ENCODE data around the gene TRPV5.

Gene TRPV5

DNA sequence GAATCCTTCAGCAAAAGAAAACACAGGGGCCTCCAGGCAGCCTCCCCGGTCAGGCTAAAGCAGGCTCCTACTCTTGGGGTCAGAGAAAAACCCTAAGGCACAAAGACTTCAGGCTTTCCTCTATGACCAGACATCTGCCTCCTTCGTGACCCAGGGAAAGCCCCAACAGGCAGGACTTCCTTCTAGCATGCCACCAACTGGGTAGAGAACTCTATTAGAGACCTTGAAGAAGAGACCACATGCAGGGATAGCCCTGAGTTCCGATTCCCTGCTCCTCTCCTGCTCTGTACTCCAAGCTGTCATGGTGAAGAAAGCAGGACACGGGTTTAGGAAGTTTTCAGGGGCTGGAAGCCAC is 49.3 kb downstream of the TRPV5 start:
- no peak for FAIRE-seq

DNA sequence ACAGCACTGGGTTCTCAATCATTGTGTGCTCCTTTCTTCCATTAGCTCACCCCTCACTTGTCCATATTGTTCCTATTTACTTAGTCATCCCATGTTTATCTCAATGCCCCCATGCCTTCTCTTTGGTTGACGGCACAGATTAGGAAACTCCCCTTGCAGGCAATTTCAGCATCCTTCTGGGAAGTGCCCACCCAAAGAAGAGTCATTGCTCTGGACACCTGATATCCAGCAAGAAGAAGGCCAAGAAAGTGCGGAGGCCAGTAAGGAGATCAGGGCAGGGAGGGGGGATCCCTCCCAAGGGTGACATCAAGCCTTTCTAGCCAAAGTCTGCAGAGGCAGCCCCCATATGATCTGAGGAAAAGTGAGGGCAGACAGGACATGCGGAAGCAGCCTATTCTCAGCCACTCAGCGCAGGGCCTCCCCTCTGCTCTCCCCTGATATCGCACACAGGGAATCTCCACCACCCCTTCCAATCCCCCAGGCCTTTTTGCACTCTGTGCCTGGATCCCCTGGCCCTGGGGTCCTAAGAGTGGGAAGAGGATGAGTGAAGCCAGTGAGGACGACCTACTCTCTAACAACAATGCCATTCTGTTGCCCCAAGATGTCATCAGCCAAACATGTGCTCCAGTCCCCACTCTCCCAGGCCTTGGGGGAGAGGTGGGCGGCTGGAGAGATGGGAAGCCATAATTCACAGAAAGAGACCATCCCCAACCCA is 49.8 kb downstream of the TRPV5 start:
- FAIRE-seq = no peak

DNA sequence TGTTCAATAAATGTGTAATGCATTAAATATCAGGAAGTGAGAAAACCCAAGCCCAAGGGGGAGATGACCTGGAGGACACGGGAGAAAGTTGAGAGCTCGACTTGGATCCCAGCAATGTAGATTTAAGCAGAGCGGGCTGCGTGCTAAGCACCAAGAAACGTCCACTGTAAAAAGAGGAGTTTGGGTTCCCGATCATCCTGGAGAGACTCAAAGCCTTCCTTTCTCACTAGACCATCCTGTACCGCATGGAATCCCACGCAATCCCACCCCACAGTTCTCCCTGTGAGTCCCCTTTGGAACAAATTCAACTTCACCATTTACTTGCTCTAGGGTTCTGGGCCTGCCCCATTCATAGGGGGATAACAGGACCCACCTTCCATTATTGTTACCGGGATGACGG is 50.4 kb downstream of the TRPV5 start:
- FAIRE-seq = no peak

DNA sequence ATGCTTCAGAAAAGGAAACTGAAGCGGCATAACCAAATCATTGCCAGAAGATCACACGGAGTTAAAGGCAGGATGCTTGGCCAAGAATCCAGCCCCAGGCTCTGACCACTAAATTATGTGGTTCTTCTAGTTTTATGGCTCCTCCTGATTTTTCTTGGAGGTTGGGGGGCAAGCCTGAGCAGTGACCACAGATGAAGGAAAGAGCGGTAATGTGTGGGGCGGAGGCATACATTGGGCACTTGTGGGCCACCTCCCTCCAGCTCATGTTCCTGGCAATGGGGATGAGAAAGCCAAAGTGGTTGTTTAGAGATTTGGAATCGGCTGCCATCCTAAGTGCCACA is 51.2 kb downstream of the TRPV5 start:
- no peak for FAIRE-seq

DNA sequence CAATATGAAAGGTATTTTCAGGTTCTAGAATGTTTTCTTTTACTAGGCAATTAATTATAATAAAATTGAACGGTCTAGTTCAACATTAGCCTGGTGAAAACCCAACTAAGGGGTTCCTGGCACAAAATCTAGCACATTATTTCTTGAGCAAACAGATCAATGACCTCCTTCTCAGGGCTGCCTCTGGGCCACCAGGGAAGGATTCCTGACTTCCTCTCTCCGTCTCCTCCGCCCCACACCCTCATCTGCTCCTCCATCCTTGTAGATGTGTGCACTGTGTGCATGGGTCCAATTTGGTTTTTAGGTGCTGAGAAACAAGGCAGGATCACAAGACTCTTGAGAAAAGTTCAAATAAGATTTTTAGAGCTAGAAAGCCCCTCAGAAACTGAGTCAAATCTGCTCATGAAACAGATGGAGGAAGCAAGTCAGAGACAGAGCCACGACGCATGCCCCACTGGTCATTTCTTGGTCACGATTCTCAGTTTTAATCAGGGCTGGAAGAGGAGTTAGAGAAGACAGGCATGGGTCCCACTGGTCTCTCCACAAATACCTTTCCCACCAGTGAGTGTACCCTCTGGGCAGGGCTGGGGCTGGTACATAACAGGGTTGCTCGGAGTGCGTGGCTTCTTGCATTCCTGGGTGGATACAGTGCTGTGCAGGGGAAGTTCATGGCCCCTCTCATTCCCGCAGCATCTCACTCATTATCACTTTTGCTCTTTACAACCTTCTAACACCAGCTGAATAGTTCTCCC is 51.8 kb downstream of the TRPV5 start:
- no peak for FAIRE-seq

DNA sequence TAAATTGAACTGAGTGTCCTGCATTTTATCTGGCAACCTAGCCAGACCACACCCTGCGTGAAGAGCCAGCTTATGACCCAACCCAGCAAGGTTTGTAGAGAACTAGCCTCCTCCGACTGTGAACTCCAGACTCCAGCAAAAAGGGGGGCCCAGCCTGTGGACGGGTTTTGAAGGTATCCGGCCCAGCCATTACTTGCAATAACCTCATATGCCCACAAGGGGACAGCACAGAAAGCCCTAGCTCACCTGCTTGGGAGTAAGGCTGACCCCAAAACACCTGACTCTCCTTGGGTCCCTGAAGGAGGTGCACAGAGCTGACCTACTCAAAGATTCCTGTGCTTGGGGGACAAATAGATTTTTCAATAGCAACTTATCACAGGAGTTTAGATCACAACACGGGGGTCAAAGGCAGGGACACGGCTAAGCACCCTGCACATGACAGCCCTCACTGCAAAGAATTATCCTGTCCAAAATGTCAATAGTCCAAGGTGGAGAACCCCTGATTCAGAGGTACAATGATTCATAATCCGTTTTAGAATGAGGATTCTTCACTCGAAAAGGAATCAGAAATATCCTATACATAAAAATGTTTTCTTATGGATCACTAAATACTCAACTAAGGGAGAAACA is 52.6 kb downstream of the TRPV5 start:
- no peak for FAIRE-seq

DNA sequence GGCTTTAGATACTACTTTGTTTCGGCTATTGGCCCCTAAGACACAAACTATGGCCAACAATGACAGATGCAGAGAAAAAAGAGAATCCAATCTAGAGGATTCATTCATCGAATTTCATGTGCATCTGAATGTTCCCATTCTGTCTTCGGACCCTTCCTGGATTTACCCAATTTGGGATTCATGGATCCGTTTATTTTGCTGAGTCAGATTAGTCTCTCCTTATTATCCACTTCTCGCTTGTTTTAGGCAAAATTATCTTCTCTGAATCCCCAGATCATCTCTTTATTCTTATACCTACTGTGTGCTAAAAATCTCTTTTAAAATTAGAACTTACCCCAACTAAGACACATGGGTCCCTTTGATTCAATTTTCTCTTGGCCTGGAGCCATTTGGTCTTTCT is 54.5 kb downstream of the TRPV5 start:
- FAIRE-seq = no peak

DNA sequence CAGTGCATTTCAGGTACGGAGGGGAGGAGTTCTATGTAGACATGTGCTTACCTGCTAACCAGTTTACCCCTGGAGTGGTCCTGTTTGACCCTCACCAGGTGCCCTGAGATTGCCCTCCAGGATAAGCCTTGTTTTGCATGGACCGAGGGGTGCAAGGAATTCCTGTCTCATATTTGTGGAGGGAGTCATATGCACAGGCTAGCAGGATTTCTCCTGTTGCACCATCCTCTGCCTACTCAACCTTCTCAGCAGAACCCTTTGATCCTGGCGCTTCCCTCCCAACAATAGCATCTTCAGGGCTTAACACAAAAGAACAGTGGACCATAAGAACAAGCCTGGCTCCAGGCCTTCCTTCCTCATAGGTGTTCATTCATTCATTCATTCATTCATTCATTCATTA is 55.2 kb downstream of the TRPV5 start:
- FAIRE-seq = no peak

DNA sequence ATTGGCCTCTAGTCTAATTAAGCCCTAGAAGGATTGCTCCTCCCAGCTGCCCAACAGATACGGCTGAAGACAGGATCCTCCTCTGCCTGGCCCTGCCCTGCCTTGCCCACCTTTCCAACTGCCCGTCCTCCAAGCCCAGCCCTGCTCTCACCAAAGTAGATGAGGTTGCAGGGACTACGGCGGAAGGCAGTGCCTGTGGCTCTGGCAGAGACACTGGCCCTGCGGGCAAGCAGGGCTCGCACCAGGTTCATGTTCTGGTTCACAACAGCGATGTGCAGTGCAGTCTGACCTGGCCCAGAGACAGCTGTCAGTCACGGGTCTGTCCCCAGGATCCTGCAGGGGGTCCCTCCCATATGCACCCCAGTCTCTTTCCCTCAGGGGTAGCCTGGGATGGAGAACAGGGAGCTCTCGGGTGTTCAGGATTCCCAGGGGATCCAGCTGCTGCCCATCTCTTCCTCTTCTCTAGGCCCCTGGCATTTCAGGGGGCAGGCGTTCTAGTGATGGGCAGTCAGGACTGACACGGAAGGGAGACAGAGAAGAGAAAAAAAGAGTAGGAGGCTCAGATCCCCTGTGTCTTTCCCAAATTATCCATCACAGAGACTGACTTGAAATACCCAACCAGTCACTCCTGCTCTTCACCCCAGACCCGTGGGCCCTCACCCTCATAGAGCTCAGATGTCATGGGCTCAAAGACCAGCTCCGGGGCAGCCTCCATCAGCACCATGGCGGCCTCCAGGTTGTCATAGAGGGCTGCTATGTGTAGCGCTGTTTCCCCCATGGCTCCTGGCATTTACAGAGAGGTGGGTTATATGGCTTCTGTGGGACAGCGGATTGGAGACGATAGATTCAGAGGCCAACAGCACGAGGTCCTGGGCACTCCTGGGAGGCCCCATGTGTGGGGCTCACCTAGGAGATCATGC is 56.3 kb downstream of the TRPV5 start:
- FAIRE-seq = no peak

DNA sequence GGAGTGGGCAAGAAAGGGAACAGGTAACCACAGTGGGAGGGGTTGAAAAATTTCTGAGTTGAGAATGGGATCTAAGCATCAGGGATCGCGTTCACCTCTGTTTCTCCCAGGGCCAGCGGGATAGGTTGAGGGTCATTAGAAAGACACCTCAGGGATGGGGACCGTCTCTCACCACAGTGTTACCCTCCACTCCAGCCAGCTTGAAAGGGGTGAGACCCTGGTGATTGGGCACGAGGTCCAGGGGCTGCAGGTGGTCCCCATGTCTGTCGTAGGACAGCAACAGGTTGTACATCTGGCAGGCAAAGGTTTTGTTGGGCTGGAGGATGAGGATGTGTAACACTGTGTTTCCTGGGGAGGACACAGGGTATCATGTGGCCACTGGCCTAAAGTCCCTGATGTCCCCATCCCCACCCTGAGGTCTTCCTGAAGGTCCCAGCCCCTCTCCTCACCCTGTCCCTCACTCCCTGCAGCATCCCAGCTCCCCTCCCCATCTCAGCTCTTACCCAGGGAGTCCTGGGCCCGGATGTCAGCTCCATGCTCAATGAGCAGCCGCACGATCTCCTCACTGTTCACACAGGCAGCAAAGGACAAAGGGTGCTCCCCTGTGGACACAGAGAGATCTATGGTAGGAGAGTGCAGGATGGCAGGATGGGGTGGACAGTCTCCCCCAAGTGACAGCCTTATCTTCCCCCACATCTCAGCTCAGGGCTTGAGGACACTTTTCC is 57.1 kb downstream of the TRPV5 start:
- no peak for FAIRE-seq

DNA sequence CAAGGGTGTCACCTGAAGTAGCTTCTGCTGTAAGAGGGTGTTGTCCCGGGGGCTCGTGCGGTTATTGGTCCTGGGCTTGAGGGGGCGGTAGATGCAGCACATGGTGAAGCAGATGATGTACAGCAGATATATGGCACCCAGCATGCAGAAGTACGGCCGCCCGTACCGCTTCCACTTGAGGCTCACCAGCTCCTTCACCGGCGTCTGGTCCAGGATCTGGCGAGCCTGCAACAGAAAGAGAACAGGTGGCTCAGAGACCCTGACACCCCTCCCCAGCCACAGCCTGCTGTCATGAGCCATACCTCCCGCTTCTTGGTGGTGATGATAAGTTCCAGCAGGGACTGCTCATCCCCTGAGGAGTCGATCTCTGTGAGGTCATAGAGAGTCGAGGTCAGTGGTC is 58.1 kb downstream of the TRPV5 start:
- no peak for FAIRE-seq

DNA sequence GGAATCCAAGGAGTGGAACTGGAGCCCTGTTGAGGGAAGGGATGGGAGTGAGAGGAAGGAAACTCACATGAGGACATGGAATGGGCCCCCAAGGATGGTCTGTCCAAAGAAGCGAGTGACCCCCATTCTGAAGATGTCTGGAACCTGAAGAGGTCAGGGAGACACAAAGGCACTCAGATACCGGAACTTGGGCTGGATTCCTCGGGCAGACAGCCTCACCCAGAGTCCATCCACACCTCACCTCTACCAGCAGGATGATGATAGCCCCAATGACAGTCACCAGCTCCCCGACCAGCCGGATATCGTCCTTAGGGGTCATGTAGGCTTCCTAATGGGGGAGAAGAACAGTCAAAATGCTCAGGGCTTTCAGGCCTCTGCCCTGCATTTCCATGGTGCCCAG is 58.7 kb downstream of the TRPV5 start:
- no peak for FAIRE-seq

DNA sequence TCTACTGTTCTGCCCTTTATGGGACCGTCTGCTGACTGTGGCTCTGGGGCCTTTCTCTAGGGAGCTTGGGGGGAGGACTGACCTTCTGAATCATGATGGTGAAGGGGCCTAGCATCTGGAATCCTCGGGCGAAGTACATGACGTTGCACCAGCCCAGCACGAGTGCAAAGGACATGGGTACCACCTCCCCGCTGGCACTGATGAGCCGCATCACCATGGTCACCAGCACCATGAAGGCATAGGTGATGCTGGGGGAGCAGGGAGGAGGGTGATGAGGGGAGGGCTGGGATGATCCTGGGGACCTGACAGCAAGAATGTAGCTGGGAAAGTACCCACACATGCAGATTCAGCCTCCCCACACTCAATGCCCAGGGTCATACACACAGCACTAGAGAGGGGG is 59.1 kb downstream of the TRPV5 start:
- FAIRE-seq = no peak

DNA sequence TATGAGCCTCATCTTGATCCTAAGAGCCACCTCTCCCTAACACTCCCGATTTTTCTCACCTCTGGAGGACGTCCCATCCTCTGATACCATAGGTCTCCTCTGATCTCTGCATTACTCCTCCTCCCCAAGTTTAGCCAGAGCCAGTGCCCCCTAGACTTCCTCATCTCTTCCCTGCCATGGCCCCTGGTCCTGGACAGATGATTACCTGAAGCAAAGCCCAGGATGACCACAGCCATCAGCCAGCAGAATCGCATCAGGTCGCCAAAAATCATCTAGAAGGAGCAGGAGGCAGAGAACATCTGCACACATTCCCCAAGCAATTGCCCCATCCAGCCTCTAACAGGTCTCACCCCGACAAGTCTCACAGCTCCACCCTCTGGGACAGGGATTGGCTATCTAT is 59.7 kb downstream of the TRPV5 start:
- no peak for FAIRE-seq

DNA sequence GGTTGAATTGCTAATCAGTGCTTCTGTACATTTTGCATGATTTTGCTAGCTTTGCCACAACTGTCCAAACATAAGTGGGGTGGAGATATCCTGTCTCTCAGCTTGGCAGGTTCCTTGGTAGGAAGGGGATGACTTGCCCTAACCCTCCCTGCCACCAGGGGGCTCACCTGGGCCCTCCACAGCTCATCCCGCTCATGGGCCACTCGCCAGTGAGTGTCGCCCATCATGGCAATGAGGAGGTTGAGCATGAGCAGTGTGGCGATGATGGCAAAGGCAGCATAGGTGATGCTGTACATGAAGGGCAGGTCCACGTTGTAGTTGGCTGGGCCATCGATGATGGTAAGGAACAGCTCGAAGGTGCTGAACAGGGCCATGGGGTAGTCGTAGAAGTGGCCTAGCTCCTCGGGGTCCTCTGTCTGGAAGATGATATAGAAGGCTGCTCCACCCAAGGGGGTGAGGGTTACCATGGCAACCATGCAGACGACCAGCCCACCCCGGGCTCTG is 60.2 kb downstream of the TRPV5 start:
- no peak for FAIRE-seq

DNA sequence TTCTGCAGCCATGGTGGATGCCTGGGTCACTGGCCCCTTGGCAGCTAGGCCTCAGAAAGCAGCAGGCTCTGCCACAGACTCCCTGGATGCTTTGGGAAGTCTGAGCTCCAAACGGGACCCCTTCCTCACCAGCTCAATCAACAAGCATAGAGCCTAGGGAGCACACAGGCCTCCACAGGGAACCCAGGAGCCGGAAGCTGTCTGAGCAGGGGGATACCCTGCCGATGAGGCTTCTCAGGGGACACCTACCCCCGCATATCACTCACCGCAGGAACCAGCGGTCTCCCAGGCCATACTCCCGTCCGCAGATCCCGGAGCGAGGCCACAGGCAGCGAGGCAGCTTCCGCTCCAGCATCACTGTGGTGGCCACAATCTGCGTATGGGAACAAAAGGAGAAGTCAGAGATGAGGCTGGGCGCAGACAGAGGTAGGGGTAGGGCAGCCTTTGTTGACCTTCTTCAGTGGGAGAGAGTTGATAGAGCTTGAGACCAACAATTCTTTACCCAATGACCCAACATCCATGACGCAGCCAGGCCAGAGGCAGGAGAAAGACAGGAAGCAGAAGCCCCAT is 61.4 kb downstream of the TRPV5 start:
- FAIRE-seq = no peak

DNA sequence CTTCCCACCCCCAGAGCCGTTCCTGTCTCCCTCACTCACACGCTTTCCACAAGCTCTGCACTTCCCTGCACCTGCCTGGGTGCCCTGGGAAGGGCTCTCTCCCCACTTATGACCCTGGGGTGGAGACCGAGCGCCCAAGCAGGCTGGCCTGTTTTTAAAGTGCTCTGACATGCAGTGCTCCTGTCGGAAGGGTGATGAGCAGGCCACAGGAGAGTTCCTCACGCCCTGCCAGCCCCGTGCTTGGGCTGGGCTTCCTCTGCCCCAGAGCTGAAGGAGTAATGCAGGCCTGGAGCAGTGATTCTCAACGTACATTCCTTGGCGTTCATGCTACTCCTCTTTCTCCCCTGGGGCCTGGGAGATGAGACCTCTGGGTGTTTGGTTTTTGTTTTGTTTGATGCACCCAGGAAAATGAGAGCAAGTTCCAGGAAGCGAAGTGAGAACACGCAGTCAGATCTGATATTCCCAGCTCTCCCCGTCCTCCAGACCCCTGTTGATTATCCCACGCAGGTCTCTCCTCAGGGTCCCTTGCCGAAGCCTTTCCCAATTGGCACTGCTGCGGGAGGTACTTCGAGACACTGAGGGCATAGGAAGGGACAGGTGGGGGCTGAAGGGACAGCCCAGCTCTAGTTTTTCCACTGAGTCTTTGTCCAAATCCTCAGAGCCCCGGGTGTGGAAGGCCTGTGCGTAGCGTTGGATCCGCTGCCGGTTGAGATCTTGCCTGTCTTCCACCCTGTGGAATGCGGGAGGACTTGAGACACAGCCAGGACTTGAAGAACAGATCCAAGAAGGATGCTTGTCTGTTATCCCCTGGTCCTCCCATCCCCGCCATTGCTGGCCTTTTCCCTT is 62.1 kb downstream of the TRPV5 start:
- no peak for FAIRE-seq

DNA sequence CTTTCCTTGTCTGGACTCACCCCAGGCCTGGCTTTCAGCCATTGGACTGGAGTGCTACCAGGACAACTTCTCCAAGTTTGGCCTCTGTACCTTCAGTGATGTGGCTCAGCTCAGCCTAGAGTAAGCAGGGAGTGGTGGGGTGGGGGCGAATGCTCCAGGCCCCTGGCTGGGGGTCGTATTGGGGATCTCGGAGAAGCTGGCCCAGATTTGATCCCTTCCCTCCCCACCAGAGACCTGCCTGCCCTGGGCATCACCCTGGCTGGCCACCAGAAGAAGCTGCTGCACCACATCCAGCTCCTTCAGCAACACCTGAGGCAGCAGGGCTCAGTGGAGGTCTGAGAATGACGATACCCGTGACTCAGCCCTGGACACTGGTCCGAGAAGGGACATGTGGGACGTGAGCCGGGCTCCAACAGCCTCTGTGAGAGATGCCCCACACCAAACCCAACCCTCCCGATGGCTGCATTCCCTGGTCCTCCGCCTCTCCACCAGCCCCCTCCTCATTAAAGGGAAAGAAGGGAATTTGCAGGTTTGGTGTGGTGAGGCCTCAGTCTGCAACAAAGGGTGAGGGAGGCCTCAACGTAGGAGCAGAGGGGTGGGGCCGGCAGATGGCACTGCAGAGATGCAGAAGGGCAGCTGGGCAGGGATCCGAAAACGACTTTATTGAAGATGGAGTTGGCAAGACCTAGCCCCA is 62.8 kb downstream of the TRPV5 start:
- FAIRE-seq = no peak

DNA sequence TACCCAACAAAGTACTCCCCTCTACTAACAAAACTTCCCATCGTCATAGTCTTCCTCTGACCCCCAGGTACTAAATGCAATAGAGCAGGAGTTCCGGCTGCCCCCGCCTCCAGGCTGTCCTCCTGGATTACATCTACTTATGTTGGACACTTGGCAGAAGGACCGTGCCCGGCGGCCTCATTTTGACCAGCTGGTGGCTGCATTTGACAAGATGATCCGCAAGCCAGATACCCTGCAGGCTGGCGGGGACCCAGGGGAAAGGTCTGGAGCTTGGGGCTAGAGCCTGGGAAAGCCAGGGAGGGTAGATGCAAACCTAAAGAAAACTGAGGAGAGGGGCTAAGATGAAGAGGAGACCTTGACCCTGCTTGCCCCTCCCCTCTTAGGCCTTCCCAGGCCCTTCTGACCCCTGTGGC is 63.4 kb downstream of the TRPV5 start:
- no peak for FAIRE-seq

DNA sequence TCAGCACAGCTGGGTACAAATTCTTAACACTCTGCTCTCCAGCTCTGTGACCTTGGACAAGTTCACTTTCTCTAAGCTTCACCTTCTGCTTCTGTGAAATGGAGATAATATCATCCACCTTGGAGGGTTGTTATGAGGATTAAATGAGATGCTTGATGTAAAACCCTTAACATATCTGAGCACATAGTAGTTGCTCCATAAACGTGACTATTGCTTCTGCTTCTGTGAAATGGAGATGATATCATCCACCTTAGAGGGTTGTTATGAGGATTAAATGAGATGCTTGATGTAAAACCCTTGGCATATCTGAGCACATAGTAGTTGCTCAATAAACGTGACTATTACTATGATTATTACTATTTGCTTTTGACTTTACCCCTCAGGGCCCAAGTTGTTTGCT is 64.1 kb downstream of the TRPV5 start:
- no peak for FAIRE-seq

All from endometrium (tissue), 2 donors.